HCT116 (cell line): Measurements from ENCODE around the gene BCL2L2. TPM values are rescaled to one million over a fixed set of nuclear protein-coding genes. Genes with fewer than 3 reads are reported as not detected.

Experiments used
- ATAC-seq: fragments of 200-7000 bp; cut with Tn5 transposase; 2 replicates; pipeline ENCODE4 v1.9.1; 2020; ENCODE audit warnings: mild to moderate bottlenecking, moderate library complexity
- BruUV-seq: library from RNA; stranded (reverse); fragments of 400-500 nt; replicated peaks from 2 replicates; lab custom pipeline; 2021; lab: Mats Ljungman, UMichigan
- CTCF ChIA-PET: fragments of 300-600 bp; sonication (Branson Sonifier 250); formaldehyde crosslinking; loops from one replicate; lab custom pipeline; 2021; ENCODE audit warnings: antibody characterized with exemption; lab: Charles Lee
- POLR2A ChIA-PET: fragments of 300-600, 350-600 bp; sonication (Branson Sonifier 250); formaldehyde crosslinking; loops from one replicate; lab custom pipeline; 2021; ENCODE audit warnings: antibody characterized with exemption; lab: Charles Lee
- RAD21 ChIA-PET, 2 experiments: fragments of 300-600 bp; sonication (Branson Sonifier 250); formaldehyde crosslinking; loops; one replicate each; lab custom pipeline; 2023; ENCODE audit warnings: low total read pairs in 2 of 2; ENCODE audit not compliant: uncharacterized antibody in 2 of 2, unreplicated experiment in 2 of 2, low non-redundant PET in 1 of 2; lab: Charles Lee
- DNase-seq: peaks from one replicate; pipeline ENCODE4 v3.0.0-alpha.2; 2010; ENCODE audit warnings: low read depth, low spot score
- H2AFZ ChIP-seq: fragments of 200-600 bp; shearing (Covaris generic), sonication (generic); 2 replicates; pipeline ENCODE4 v1.6.1; 2017; ENCODE audit warnings: low read depth, mixed run types, mixed read lengths, antibody characterized with exemption, low read length; ENCODE audit not compliant: poor library complexity, severe bottlenecking
- H3K27ac ChIP-seq: 2 replicates; pipeline ENCODE4 v1.5.1; 2012; ENCODE audit warnings: low read depth, low read length
- H3K27me3 ChIP-seq: fragments of 200-600 bp; sonication (generic); 2 replicates; pipeline ENCODE4 v1.6.1; 2016; ENCODE audit warnings: mixed run types, low read length, mixed read lengths; ENCODE audit not compliant: insufficient read depth
- H3K36me3 ChIP-seq, 2 experiments: fragments of 200-500 bp in 1 of 2; fragments of 200-600 bp in 1 of 2; sonication (Bioruptor generic) in 1 of 2; sonication (generic) in 1 of 2; 2 replicates each; pipeline versions ENCODE4 v1.5.1 to v1.6.1; 2014 to 2016; ENCODE audit warnings: low read length in 2 of 2, inconsistent platforms in 1 of 2, mixed read lengths in 1 of 2, mixed run types in 1 of 2; ENCODE audit not compliant: insufficient read depth in 2 of 2, control insufficient read depth in 1 of 2
- H3K4me1 ChIP-seq, 2 experiments: fragments of 200-600 bp in 1 of 2; sonication (generic) in 1 of 2; 2 replicates each; pipeline versions ENCODE4 v1.5.1 to v1.6.1; 2012 to 2017; ENCODE audit warnings: low read length in 2 of 2, inconsistent platforms in 1 of 2, mild to moderate bottlenecking in 1 of 2, mixed read lengths in 1 of 2, mixed run types in 1 of 2, moderate library complexity in 1 of 2; ENCODE audit not compliant: insufficient read depth in 2 of 2, control insufficient read depth in 1 of 2
- H3K4me2 ChIP-seq: fragments of 200-600 bp; sonication (generic); 2 replicates; pipeline ENCODE4 v1.6.1; 2017; ENCODE audit warnings: mixed run types, low read length, mixed read lengths
- H3K4me3 ChIP-seq, 2 experiments: fragments of 200-600 bp in 1 of 2; sonication (generic) in 1 of 2; replicated peaks in 1 of 2; 2 replicates each; pipeline ENCODE4 v1.5.1; 2011 to 2016; ENCODE audit warnings: low read length in 2 of 2, control low read depth in 1 of 2, low read depth in 1 of 2, mild to moderate bottlenecking in 1 of 2, mixed read lengths in 1 of 2, mixed run types in 1 of 2
- H3K79me2 ChIP-seq: fragments of 200-600 bp; sonication (generic); 2 replicates; pipeline ENCODE4 v1.6.1; 2017; ENCODE audit warnings: mild to moderate bottlenecking, mixed run types, low read length, moderate library complexity, mixed read lengths; ENCODE audit not compliant: insufficient read depth
- H3K9ac ChIP-seq: fragments of 200-600 bp; sonication (generic); 2 replicates; pipeline ENCODE4 v1.6.1; 2016; ENCODE audit warnings: low read length, mixed read lengths
- H3K9me2 ChIP-seq: fragments of 200-600 bp; sonication (generic), shearing (Covaris generic); 2 replicates; pipeline ENCODE4 v1.6.1; 2017; ENCODE audit warnings: mixed run types, mild to moderate bottlenecking, moderate library complexity; ENCODE audit not compliant: insufficient read depth
- H3K9me3 ChIP-seq, 2 experiments: fragments of 200-500 bp in 1 of 2; fragments of 200-600 bp in 1 of 2; sonication (Bioruptor generic) in 1 of 2; sonication (generic) in 1 of 2; 2 replicates each; pipeline ENCODE4 v1.6.1; 2014 to 2017; ENCODE audit warnings: low read length in 2 of 2, mixed read lengths in 2 of 2, inconsistent platforms in 1 of 2, low read depth in 1 of 2, mild to moderate bottlenecking in 1 of 2, mixed run types in 1 of 2, moderate library complexity in 1 of 2; ENCODE audit not compliant: control insufficient read depth in 1 of 2, insufficient read depth in 1 of 2
- H4K20me1 ChIP-seq: fragments of 200-600 bp; sonication (generic), shearing (Covaris generic); 2 replicates; pipeline ENCODE4 v1.6.1; 2017; ENCODE audit warnings: mixed run types, mild to moderate bottlenecking, moderate library complexity; ENCODE audit not compliant: insufficient read depth
- ATF3 ChIP-seq: IDR thresholded peaks from 2 replicates; pipeline ENCODE4 v1.6.1; 2012
- CBX3 ChIP-seq: IDR thresholded peaks from 2 replicates; pipeline ENCODE4 v1.6.1; 2012; ENCODE audit warnings: low read depth
- CEBPB ChIP-seq: IDR thresholded peaks from 2 replicates; pipeline ENCODE4 v1.6.1; 2012; ENCODE audit warnings: low read depth
- CTCF ChIP-seq, 3 experiments: fragments of 200-600 bp in 1 of 3; sonication (generic) in 1 of 3; IDR thresholded peaks in 2 of 3; conservative IDR thresholded peaks in 1 of 3; 2 replicates each; pipeline ENCODE4 v1.5.1; 2012 to 2017; ENCODE audit warnings: low read depth in 2 of 3, low read length in 2 of 3, antibody characterized with exemption in 1 of 3, borderline replicate concordance in 1 of 3, control low read depth in 1 of 3, mild to moderate bottlenecking in 1 of 3, mixed read lengths in 1 of 3, mixed run types in 1 of 3, moderate library complexity in 1 of 3; ENCODE audit not compliant: insufficient read depth in 1 of 3
- EGR1 ChIP-seq: IDR thresholded peaks from 2 replicates; pipeline ENCODE4 v1.6.1; 2012; ENCODE audit warnings: low read depth
- ELF1 ChIP-seq: IDR thresholded peaks from 2 replicates; pipeline ENCODE4 v1.6.1; 2012; ENCODE audit warnings: low read depth, borderline replicate concordance
- EZH2phosphoT487 ChIP-seq: fragments of 200-600 bp; IDR thresholded peaks from 2 replicates; pipeline ENCODE4 v1.6.1; 2018; ENCODE audit warnings: antibody characterized with exemption, borderline replicate concordance
- JUND ChIP-seq: IDR thresholded peaks from 2 replicates; pipeline ENCODE4 v1.6.1; 2012
- MAX ChIP-seq: IDR thresholded peaks from 2 replicates; pipeline ENCODE4 v1.6.1; 2012
- POLR2A ChIP-seq: IDR thresholded peaks from 2 replicates; pipeline ENCODE4 v1.7.0; 2011; ENCODE audit warnings: borderline replicate concordance; ENCODE audit not compliant: insufficient read depth, insufficient read length; ENCODE audit errors: extremely low read depth
- RAD21 ChIP-seq: IDR thresholded peaks from 2 replicates; pipeline ENCODE4 v1.6.1; 2012; ENCODE audit warnings: low read depth, mild to moderate bottlenecking
- SIN3A ChIP-seq: IDR thresholded peaks from 2 replicates; pipeline ENCODE4 v1.6.1; 2012; ENCODE audit warnings: low read depth
- SP1 ChIP-seq: IDR thresholded peaks from 2 replicates; pipeline ENCODE4 v1.6.1; 2012; ENCODE audit warnings: low read depth
- SRF ChIP-seq: IDR thresholded peaks from 2 replicates; pipeline ENCODE4 v1.6.1; 2012; ENCODE audit warnings: low read depth
- TCF7L2 ChIP-seq: IDR thresholded peaks from 2 replicates; pipeline ENCODE4 v1.7.0; 2011; ENCODE audit warnings: borderline replicate concordance, inconsistent platforms; ENCODE audit not compliant: insufficient read depth, insufficient read length; ENCODE audit errors: extremely low read depth
- YY1 ChIP-seq: IDR thresholded peaks from 2 replicates; pipeline ENCODE4 v1.6.1; 2011; ENCODE audit warnings: low read length, low read depth, moderate library complexity, mild to moderate bottlenecking; ENCODE audit not compliant: insufficient replicate concordance; ENCODE audit errors: extremely low read depth
- ZBTB33 ChIP-seq: IDR thresholded peaks from 2 replicates; pipeline ENCODE4 v1.6.1; 2011; ENCODE audit warnings: mild to moderate bottlenecking, low read length, moderate library complexity; ENCODE audit not compliant: insufficient replicate concordance; ENCODE audit errors: extremely low read depth
- ZFX ChIP-seq: fragments of 450-650 bp; IDR thresholded peaks from 2 replicates; pipeline ENCODE4 v1.6.1; 2017
- intact Hi-C: fragments of 100-400 bp; cut with micrococcal nuclease; formaldehyde crosslinking; loops from 2 replicates; pipeline ENCODE4 v1.10.0; 2022
- total RNA-seq: library from RNA; stranded (reverse); gene quantifications from one replicate; pipeline ENCODE4 v1.2.1, GENCODE V29; 2021; ENCODE audit not compliant: unreplicated experiment

BCL2L2 gene
- total RNA-seq, 1 experiment from 2014 or later = 25.5 TPM

GRCh38 chr14:23349156-23349845 is 42.7 kb downstream of the BCL2L2 start:
- ChIA-PET CTCF (no interaction called here), RAD21 (no interaction called here), POLR2A (no interaction called here)
- Histone ChIP-seq H3K27me3 (no peaks in the 10 kb centered on the region), H3K9ac (no peak overlapping the region), H4K20me1 (no peaks in the 10 kb centered on the region), H3K4me2 (no peak overlapping the region), H3K79me2 (no peaks in the 10 kb centered on the region), H3K4me1 (0 out of 4 replicates have a peak, but pooled peaks cover 0 to 2% of the 10 kb centered on the region in 2 experiments), H3K36me3 (no peaks in the 10 kb centered on the region), H2AFZ (no peak overlapping the region), H3K4me3 (no peak overlapping the region), H3K27ac (no peak overlapping the region), H3K9me2 (no peaks in the 10 kb centered on the region), H3K9me3 (no peaks in the 10 kb centered on the region)
- ATAC-seq (no peak), DNase-seq (no peak)
- TF ChIP-seq SP1 = no peak
- TF ChIP-seq MAX = no peak
- TF ChIP-seq SIN3A = no peak
- TF ChIP-seq ELF1 = no peak
- no peak for TF ChIP-seq YY1
- TF ChIP-seq SRF = no peak
- TF ChIP-seq POLR2A = no peak
- no peak for TF ChIP-seq CBX3
- no peak for TF ChIP-seq JUND
- TF ChIP-seq ZFX = no peak
- TF ChIP-seq ATF3 = no peak
- no peak for TF ChIP-seq RAD21
- no peak for TF ChIP-seq CEBPB
- TF ChIP-seq EGR1 = no peak
- TF ChIP-seq ZBTB33 = no peak
- no peak for TF ChIP-seq CTCF (IDR thresholded peaks at IDR 0.05 in 2 of 3, conservative IDR thresholded peaks at IDR 0.05 in 1 of 3; ENCODE audit: borderline replicate concordance in 1 of 3, insufficient read depth in 1 of 3, low read depth in 2 of 3, low read length in 2 of 3)
- TF ChIP-seq TCF7L2 = no peak
- no peak for TF ChIP-seq EZH2phosphoT487
- intact Hi-C loops = no loop called here
- no TSS peak for BruUV-seq
